Measurements from ENCODE around the gene FOXP3.

The FOXP3 gene

DNA sequence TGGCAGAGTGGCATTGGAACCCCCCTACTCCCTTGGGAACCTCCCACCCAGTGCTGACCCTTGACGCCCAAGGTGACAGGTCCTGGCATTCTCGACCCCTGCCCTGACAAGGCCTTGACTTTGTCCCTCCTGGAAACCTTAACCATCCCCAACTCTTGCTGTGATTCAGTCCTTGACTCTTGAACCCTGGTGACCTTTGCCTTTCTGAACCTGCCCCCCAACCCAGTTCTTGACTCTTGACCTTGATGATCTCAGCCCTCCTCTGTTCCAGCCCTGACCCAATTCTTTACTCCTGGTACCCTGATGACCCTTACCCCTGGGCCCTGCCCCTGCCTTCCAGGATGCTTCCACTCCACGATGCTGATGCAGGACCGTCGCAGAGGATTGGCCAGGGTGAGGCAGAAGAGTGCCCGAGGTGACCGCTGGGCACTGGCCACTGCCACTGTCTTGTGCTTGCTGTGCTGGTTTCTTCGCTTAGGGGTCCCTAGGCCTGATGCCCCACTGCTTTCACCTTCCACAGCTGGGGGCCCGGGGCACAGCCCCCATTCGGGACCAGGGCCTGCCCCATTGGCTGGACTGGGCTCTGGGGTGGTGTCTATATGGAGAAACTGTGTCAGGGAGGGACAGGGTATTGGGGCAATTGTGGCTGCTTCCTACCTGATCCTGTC lies 33.0 kb downstream of the FOXP3 start:
- DNase-seq (ENCODE audit: low read depth): no peak
- H3K4me3 ChIP-seq (ENCODE audit: low read length): no peak overlapping the region
- TF ChIP-seq, protein P1, sequence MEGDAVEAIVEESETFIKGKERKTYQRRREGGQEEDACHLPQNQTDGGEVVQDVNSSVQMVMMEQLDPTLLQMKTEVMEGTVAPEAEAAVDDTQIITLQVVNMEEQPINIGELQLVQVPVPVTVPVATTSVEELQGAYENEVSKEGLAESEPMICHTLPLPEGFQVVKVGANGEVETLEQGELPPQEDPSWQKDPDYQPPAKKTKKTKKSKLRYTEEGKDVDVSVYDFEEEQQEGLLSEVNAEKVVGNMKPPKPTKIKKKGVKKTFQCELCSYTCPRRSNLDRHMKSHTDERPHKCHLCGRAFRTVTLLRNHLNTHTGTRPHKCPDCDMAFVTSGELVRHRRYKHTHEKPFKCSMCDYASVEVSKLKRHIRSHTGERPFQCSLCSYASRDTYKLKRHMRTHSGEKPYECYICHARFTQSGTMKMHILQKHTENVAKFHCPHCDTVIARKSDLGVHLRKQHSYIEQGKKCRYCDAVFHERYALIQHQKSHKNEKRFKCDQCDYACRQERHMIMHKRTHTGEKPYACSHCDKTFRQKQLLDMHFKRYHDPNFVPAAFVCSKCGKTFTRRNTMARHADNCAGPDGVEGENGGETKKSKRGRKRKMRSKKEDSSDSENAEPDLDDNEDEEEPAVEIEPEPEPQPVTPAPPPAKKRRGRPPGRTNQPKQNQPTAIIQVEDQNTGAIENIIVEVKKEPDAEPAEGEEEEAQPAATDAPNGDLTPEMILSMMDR (IDR thresholded peaks at IDR 0.05; ENCODE audit: insufficient read depth, low read depth, low read length, missing control alignments): no peak

DNA sequence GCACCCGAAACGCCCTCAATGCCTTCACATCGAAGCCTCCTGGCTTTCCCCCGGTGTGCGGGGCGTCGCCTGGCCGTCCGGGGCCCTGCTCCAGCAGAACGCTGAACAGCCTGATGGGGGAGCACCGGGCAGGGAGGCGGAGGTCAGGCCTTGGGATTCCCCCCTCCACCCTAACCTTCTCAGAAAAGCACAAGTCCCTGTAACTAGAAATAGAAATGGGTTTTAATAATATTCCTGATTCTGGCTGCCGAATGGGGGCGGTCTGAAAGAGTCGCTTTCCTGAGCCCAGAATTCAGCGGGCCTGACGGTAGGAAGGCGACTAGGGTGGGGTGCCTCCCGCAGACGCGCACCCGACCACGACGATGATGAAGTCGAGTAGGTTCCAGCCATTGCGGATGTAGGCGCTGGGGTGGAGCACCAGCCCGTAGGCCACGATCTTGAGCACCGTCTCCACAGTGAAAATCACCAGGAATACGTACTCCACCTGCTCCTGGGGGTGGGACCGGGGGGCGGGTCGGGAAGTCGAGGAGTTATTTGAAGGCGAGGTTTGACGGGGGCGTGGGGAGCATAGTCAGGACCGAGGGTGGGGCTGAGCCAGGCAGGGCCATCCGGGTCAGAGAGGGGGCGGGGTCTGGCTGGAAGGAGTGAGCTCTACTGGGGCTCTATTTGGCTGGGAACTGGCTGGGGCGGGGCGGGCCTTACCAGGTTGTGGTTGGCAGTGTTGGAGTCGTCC lies 33.8 kb downstream of the FOXP3 start:
- DNase-seq (ENCODE audit: low read depth): peak; percentile 47
- TF ChIP-seq, protein P1 (IDR thresholded peaks at IDR 0.05; ENCODE audit: insufficient read depth, low read depth, low read length, missing control alignments): no peak
- H3K4me3 ChIP-seq (ENCODE audit: low read length): peak overlapping the region; percentile 10

DNA sequence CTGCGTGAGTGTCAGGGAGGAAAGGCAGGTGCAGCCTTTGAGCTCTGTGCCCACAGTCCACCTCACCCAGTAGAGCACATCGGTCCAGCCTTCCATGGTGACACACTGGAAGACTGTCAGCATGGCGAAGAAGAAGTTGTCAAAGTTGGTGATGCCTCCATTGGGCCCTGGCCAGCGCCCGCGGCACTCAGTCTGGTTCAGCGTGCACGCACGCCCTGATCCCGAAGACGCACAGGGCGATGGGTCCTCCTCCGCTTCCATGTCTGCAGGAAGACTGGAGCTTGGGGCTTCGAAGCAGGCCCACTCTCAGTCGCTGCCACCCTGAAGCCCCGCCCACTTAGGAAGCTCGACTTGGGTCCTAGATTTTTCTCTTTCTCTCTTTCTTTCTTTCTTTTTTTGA lies 36.3 kb downstream of the FOXP3 start:
- H3K4me3 ChIP-seq (ENCODE audit: low read length): no peak overlapping the region
- TF ChIP-seq, protein P1 (IDR thresholded peaks at IDR 0.05; ENCODE audit: insufficient read depth, low read depth, low read length, missing control alignments): no peak
- DNase-seq (ENCODE audit: low read depth): no peak

DNA sequence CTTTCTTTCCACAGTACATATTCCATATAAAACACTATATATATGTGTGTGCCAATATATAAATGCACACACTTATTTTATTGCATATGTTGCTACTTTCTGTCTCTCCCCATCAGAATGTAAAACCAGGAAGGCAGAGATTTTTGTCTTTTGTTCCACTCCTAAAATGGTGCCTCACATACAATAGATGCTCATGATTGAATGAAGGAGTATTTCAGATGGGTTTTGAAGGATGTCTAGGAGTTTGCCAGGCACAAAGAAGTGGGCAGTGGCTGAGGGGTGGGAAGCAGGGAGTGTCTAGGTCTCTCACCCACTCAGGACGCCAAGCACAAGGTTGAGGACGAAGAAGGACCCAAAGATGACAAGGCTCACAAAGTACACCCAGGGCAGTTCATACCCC lies 36.8 kb downstream of the FOXP3 start:
- H3K4me3 ChIP-seq (ENCODE audit: low read length): no peak overlapping the region
- no peak for DNase-seq (ENCODE audit: low read depth)
- TF ChIP-seq, protein P1 (IDR thresholded peaks at IDR 0.05; ENCODE audit: insufficient read depth, low read depth, low read length, missing control alignments): no peak

DNA sequence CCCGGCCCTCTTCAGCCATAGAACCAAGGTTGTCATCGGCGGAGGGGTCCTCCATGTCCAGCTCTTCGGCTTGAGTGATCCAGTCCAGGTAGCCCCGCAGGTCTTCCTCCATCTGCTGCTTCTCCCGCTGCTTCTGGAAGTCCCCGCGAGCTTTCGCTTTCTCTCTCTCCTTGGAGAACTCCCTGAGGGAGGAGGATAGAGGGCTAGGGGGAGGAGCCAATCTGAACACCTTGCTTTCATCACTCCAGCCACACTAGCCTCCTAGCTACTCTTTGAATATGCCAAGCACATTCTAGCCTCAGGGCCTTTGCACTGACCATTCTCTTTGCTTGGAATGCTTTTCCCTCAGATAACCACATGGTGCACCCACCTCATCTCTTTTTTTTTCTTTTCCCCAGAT lies 37.6 kb downstream of the FOXP3 start:
- DNase-seq (ENCODE audit: low read depth): no peak
- TF ChIP-seq, protein P1 (IDR thresholded peaks at IDR 0.05; ENCODE audit: insufficient read depth, low read depth, low read length, missing control alignments): no peak
- no peak overlapping the region for H3K4me3 ChIP-seq (ENCODE audit: low read length)

DNA sequence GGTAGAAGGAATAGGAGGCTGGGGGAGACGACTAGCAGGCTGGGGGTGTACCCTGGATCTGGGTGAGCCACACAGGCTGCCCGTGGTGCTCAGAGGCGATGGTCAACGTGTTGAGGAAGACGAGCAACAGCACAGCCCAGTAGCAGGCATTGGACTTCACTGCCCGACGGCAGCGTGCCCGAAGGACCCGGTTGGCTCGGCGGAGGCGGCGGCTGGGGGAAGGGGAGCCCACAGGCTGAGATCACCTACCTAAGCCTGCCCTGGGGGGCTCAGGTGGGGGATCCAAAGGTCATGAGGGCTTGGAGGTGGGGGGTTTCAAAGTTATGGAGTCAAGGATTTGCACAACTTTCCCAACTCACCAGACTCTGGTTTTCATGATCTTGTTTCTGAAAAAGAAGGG lies 38.7 kb downstream of the FOXP3 start:
- DNase-seq (ENCODE audit: low read depth): no peak
- TF ChIP-seq, protein P1 (IDR thresholded peaks at IDR 0.05; ENCODE audit: insufficient read depth, low read depth, low read length, missing control alignments): no peak
- H3K4me3 ChIP-seq (ENCODE audit: low read length): no peak overlapping the region
